Right renal pelvis (tissue), 4 donors: Measurements from ENCODE around the gene SLC9A8. TPM values are rescaled to one million over a fixed set of nuclear protein-coding genes. Genes with fewer than 3 reads are reported as not detected.
"Not testable (repeated sequence)": the region's sequence is repeated elsewhere in the genome, so short reads cannot be mapped to it uniquely, and the experiment has no call there.

Experiments
- DNase-seq, 4 donors: peaks; one replicate each; pipeline ENCODE4 v3.0.0-alpha.2; 2013; ENCODE audit warnings: low read depth in 4 of 4, low spot score in 3 of 4, missing footprints in 1 of 4
- polyA plus RNA-seq, 4 donors: library from polyadenylated mRNA; unstranded; fragments of 120-200 nt; gene quantifications; one replicate each; pipeline ENCODE4 v1.2.1, GENCODE V29; 2013; ENCODE audit not compliant: insufficient read length in 4 of 4

The SLC9A8 gene
- polyA plus RNA-seq, 4 donors: 8.1 to 9.8 (median 8.7) TPM

DNA sequence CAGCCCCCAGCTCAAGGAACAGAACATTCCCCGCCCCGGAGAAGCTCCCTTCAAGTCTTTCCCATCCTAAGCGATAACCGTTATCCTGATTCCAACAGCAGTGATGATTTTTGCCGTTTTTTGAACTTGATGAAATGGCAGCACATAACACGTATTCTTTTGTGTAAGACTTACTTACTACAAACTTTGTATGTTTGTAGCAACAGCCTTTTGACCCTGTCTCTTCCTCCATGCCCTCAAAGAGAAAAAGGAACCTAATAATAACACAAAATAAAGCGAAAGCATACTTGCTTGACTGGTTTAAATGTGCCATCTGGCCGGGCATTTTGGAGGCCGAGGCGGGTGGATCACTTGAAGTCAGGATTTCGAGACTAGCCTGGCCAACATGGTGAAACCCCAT is 26.4 kb upstream of the SLC9A8 start:
- no peak for DNase-seq

DNA sequence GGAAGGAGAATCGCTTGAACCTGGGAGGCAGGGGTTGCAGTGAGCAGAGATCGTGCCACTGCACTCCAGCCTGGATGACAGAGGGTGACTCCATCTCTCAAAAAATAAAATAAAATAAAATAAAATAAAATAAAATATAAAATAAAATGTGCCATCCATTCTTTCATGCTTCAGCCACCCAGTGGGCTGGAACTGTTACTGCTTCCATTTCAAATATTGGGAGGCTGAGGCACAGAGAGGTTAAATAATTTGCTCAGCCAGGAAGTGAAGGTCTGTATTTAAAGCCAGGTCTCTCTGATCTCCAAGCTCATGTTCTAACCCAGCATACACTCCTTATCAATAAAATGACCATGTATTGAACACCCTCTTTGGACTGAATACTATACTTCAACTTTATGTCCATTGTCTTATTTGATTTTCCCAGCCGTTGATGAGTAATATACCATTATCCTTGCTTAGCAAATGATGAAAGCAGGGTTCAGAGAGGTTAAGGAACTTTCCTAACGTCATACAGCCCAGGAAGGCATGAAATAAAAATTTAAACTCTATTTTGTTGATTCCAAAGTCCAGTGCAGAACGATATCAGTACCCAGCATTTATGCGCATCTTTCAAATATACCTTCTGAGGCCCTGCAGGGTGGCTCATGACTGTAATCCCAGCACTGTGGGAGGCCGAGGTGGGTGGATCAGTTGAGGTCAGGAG is 25.8 kb upstream of the SLC9A8 start:
- DNase-seq: no peak

DNA sequence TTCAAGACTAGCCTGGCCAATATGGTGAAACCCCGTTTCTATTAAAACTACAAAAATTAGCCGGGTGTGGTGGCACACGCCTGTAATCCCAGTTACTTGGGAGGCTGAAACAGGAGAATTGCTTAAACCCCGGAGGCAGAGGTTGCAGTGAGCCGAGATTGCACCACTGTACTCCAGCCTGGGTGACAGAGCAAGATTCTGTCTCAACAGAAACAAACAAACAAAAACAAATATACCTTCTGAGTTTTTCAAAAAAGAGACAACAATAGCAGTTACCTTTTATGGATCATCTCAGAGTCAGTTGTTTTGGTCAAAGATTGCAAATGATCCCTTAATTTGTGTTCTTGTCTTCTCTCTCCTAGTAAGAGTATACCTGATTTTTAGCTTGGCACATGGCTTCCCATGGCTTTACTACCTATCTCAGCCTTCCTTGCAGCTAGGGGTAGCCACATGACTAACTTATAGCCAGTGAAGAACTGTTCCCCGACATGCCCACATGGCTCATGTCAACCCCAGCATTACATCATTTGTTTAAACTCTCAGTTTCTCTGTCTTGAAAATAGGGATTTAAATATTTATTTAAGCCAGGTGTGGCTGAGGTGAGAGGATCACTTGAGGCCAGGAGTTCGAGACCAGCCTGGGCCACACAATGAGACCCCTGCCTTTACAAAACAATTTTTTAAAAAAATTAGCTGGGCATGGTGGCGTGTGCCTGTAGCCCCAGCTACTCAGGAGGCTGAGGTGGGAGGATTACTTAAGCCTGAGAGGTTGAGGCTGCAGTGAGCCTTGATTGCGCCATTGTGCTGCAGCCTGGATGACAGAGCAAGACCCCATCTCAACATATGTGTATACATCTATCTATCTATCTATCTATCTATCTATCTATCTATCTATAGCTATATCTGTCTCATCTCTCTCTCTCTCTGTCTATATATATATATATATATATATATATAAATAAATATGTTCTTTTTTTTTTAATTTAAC is 25.0 kb upstream of the SLC9A8 start:
- DNase-seq: no peak

DNA sequence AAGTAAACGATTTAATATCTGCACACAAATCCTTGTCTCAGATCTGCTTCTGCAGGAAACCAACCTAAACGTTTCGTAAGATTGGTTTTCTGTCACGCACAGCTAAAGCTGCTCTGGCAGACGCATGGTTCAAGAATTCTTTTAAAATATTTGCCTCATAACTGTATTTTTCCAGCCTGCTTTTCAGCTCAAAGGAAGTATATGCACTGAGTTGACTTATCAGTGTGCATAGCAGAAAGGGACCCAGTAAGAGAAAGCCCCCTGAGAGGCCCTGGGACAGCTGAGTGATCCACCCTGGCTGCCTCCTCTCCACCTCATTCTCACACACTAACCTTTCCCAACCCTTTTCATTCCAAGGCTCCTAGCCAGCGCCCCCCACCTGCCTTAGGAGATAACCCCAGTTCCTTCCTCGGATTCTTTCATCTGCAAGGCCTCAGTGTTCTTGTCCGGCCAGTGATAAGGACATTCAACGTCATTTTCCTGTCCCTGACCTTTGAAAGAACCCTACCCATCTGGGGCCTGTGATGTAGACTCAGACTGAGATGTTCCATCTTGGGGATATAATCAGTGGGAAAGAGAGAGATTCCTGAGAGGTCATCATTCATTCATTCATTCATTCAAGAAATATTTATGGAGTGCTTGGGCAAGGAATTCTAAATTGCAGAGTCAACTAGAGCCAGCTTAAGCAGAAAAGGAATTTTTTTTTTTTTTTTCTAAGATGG is 22.4 kb upstream of the SLC9A8 start:
- DNase-seq: no peak

DNA sequence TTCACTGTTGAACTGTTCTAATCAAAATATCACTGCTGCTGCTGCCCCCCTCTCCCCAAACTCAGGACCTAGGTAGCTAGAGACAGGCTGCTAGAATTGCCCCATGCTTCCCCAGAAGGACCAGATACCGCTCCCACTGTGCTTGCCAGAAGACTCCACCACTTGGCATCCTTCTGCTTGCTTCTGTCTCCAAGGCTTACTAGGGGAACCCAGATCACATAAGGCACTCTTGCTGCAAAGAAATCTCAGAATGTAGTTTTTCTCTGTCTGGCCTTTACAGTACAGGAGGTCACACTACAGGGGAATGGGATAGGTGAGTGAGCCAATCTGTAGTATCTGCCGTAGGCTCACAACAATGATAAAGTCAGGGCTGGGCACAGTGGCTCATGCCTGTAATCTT is 21.5 kb upstream of the SLC9A8 start:
- DNase-seq: no peak

DNA sequence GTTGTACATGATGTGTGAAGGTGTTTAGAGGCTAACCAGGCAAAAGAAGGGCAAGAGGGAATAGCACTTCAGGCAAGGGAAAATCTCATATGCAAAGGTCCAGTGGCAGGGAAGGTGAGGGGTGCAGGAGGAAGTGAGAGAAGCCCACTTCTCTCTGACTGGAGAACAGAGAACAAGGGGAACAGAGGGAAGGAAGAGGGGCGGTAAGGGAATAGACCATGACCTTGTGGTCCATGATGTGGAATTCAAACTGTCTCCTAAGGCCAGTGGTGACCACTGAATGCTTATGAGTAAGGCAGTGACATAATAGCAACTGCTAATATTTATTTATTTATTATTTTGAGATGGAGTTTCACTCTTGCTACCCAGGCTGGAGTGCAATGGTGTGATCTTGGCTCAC is 20.6 kb upstream of the SLC9A8 start:
- DNase-seq: no peak

DNA sequence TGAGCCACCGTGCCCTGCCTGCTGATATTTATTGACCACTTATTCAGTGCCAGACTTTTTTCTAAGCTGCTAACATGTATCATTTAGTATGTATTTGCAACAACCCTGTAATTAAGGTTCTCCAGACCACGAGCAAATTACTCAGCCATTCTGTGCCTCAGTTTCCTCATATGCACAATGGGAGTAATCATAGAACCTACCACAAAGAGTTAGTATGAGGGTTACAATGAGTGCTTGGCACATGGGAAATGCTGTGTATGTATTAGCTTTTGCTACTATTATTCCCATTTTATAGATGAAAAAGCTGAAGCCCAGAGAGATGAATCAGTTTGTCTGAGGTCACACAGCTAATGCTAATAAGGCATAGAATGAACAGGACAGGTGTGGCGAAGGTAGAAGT is 20.0 kb upstream of the SLC9A8 start:
- no peak for DNase-seq

DNA sequence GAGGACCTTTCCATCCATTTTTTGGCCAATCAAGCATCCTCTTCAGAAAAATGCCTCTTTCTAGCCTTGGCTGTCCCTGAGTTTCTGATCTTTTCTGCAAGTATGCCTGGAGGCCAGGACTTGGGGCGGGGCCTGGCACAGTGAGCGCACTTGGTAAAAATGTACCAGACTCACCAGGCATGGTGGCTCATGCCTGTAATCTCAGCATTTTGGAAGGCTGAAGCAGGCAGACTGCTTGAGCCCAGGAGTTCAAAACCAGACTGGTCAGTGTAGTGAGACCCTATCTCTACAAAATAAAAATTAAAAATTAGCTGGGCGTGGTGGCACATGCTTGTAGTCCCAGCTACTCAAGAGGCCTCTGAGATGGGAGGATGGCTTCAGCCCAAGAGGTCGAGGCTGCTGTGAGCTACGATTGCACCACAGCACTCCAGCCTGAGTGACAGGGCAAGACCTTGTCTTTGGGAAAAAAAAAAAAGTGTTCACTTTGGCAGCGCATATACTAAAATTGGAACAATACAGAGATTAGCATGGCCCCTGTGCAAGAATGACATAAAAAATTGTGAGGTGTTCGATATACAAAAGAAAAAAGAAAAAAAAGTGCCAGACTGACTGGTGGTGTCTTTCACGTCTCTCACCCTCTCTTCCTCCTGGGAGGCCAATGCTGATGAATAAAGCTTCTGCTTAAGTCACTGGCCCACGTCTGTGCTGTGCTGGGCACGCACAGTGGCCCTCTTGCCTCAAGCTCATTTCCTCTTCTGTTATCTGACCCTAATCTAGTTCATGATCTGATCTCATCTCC is 18.1 kb upstream of the SLC9A8 start:
- DNase-seq: no peak

DNA sequence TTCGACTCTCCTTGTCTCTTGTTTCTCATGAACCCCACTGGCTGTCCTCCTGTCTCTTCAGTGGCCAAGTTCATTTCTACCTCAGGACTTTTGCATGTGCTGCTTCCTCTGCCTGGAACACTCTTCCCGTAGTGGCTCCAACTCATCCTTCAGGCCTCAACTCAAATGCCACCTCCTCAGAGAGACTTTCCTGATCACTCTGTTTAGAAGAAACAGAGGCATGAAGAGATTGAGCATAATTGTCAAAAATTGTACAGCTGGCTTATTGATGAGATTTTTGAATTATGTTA is 17.5 kb upstream of the SLC9A8 start:
- no peak for DNase-seq

DNA sequence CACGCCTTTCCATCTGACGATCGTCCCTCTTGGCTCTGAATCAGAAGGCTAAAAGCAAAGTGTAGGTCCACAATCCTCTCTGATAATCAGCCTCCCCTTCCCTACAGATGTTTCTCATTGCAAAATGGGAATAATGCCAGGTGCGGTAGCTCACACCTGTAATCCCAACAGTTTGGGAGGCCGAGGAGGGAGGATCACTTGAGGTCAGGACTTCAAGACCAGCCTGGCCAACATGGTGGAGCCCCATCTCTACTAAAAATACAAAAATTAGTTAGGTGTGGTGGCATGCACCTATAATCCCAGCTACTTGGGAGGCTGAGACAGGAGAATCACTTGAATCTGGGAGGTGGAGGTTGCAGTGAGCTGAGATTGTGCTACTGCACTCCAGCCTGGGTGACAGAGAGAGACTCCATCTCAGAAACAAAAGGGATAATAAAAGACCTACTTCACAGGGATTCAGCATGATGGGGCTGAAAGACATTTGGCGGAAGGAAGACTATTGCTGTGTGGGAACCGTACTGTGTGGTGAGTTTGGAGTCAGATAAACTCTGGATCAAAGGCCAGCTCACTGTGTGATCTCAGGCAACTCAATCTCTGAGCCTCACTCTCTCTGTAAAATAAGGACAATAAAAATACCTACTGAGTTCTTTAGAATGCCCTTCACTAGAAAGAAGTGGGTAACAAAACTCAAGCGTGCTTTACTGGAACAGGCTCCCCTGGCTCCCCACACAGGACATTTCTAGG is 15.9 kb upstream of the SLC9A8 start:
- DNase-seq: no peak

DNA sequence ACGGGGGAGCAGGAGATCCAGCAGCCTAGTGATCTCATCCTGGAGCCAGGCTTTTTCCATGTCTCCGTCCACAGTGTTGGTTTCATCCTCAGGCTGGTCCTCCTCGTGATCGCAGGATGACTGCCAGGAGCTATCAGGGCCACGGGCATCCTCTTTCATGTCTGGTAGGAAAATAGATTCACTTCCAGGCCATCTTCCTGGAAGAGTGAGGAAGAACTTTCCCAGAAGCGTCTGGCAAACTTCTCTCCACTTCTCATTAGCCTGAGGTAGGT is 15.3 kb upstream of the SLC9A8 start:
- DNase-seq: no peak

DNA sequence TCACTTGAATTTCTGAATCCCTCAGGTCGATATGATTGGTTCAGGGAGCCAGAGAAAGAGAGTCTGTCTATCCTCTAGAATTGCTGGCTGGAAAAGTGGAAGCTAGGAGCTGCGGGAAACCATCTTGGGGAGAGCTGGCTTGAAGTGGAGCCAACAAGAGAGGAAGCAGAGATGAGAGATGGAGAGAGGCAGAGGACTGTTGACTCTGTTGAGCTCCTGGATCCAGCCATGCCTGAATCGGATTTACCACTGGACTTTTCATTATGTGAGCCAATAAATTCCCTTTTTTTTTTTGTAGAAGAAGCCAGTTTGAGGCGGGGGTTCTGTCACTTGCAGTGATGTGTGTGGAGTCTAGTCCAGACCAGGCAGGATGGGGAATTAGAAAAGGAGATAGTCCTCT is 13.9 kb upstream of the SLC9A8 start:
- no peak for DNase-seq

DNA sequence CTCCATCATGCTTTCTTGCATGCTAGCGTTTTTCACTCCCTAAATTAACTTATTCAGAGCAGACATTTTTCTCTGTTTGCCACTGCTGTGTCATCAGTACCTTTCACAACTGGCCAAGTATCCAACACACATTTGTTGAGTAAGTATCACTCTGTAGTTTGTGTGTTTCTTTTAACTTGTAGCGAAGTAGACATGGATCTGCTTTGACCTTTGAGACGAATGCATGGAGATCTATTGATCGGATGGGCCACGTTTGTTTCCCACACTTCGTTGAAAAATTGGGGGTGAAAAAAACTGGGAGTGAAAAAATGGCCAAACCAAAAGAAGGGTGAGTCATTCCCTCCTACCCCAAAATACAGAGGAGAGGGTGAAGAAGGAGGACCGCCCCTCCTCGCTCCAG is 12.9 kb upstream of the SLC9A8 start:
- DNase-seq: no peak

DNA sequence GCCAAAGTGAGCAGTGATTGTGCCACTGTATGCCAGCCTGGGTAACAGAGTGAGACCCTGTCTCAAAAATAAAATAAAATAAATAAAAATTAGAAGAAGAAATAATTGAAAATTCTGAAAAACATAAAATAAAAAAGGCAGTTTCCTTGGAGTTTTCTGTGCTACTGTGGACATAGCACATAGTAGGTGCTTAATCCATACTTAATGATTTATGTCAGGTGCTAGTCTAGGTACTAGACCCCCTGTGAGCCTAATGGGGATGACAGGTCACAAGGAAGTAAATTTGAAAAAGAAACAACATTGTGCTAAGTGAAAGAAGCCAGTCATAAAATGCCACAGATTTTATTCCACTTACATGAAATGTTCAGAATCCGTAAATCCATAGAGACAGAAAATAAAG is 9.2 kb upstream of the SLC9A8 start:
- no peak for DNase-seq

DNA sequence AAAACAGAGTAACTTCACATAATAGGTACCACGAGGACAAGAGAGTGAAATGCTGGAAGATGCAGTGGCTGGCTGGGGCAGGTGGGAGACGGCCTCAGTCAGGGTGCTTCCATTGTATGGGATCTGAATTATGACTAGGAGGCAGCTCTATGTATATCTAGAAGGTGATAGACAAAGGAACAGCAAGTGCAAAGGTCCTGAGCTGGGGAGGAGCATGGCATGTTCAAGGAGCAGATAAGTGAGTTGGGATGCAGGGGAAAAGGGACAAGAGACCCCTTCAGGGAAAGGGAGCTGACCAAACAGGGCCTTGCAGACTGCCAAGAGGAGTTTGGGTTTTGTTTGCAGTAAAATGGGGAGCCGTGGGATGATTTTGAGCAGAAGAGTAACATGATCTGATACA is 8.3 kb upstream of the SLC9A8 start:
- no peak for DNase-seq

DNA sequence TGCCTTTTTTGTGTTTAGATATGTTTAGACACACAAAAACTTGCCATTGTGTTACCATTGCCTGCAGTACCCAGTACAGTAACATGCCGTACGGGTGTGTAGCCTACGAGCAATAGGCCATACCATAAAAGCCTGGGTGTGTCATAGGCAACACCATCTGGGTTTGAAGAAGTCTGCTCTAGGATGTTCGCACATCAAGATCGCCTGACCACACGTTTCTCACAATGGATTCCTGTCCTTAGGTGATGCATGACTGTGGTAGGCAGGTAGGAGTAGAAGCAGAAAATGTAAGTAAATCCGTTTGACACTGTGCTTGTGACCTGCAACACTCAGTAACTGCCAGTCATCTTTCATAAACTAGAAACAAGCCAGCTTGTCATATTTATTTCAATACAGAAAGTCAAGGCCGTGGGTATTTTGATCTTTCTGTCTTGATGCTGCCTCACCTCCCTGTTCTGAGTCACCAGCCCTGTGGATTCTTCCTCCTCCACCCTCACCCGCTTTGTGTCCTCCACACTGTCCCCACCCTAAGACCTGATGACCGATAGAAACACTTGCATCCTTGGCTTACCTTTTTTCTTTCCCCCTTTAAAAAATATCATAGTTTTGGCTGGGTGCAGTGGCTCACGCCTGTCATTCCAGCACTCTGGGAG is 7.3 kb upstream of the SLC9A8 start:
- not testable (repeated sequence) for DNase-seq

DNA sequence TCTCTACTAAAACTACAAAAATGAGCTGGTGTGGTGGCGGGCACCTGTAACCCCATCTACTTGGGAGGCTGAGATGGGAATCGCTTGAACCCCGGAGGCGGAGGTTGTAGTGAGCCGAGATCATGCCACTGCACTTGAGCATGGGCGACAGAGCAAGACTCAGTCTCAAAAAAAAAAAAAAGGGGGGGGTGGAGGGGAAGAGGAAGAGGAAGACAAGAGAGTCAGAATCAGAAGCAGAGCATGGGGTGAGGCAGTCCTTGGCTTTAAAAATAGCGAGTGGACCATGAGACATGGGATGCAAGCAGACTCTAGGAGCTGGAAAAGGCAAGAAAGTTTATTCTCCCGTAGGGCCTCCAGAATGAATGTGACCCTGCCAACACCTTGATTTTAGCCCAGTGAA is 3.9 kb upstream of the SLC9A8 start:
- no peak for DNase-seq

DNA sequence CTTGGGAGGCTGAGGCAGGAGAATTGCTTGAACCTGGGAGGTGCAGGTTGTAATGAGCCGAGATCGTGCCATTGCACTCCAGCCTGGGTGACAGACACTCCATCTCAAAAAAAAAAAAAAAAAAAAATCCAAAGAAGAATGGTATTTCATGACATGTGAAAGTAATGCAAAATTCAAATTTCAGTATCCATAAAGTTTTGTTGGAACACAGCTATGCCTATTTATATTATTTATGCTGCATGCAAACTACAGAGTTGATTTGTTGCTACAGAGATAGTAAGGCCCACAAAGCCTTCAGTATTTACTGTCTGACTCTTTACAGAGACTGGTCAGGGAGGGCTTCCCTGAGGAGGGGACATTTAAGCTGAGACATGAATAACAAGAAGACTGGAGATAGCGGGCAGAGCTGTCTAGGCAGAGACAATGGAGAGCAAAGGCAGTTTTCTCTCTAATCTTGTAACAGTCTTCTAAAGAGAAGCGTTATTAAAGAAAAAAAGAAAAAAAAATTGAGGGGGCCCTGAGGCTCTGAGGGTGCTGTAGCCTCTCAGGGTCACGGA is 2.7 kb upstream of the SLC9A8 start:
- DNase-seq: no peak

DNA sequence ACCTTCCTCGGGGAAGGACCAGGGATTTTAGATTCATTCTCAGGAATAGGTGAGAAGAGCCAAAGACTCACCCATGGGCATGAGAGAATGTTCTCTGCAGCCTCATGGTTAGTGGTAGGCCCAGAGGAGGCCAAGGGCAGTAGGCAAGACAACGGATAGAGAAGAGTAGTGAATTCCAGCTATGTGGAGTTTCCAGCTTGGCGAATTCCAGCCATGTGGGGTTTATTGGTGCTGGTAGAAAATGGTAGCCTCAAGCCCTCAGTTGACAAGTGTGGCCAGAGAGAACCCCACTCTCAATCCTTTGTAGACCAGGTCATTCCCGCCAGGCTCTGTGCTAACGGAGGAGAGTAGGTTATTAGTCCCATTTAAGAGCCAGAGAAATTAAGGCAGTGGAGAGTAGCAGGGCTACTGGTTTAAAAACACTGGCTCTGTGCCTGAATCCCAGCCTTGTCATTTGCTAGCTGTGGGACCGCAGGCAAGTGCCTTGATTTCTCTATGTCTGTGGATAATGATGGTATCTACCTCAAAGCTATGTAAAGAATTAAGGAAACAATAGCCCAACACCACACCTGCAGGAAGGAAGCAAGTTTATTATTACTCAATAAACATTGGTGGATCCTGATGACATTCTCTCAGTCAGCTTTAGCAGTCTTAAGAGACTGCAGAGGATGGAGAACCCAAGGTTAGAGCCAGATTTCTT is 2.0 kb upstream of the SLC9A8 start:
- DNase-seq: no peak
